ENCODE data around the gene TIMP1.
A peak's percentile ranks its signal among the peaks of the same experiment; 100 is the strongest.
"Not testable (repeated sequence)": the region's sequence is repeated elsewhere in the genome, so short reads cannot be mapped to it uniquely, and the experiment has no call there.

Gene TIMP1

DNA sequence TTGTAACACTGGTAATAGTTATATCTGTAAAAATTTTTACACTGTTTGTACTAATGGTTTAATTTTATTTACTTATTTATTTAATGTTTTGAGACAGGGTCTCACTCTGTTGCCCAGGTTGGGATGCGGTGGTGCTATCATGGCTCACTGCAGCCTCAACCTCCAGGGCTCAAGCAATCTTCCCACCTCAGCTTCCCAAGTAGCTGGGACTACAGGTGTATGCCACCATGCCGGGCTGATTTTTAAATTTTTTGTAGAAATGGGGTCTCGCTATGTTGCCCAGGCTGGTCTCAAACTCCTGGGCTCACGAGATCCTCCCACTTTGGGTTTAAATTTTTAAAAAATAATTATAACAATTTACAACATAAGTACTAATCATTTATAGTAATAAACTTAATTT is 20.9 kb downstream of the TIMP1 start:
- DNase-seq (ENCODE audit: low spot score) = not testable (repeated sequence)

DNA sequence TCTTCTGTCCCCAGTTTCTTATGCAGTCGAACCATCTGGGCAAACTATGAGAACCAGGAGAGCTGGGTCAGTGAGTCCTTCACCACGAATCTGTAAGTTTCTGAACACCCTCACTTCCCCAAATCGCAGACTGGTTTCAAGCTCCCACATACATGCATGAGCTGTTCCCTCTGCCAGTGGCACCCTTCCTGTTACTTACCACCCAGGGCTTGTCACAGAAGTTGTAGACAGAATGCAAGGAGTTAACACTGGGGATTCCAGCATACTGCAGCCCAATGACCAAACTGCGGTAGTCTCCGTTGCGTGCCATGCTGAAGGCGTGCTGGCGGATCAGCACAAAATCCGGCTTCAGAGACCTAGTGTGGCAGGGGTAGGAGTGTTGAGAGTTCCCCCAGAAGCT is 22.8 kb downstream of the TIMP1 start:
- no peak for DNase-seq (ENCODE audit: low spot score)

DNA sequence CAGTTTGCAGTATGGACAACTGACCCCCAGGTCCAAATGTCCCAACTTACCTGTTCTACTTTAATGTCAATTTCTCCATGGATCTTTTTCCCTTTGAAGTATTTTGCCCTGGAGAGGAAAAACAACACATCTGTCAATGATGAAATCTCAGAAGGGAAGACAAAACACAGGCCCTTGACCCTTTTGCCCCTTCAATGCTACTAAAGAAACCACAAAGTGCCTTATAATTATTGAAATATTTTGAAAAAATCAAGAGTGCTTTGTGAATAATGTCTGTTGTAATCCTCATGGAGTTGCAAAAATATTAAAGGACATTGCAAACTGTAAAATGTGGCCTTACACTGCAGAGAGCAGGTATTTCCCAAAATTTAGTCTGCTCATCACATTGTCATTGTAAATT is 24.9 kb downstream of the TIMP1 start:
- DNase-seq (ENCODE audit: low spot score) = no peak

DNA sequence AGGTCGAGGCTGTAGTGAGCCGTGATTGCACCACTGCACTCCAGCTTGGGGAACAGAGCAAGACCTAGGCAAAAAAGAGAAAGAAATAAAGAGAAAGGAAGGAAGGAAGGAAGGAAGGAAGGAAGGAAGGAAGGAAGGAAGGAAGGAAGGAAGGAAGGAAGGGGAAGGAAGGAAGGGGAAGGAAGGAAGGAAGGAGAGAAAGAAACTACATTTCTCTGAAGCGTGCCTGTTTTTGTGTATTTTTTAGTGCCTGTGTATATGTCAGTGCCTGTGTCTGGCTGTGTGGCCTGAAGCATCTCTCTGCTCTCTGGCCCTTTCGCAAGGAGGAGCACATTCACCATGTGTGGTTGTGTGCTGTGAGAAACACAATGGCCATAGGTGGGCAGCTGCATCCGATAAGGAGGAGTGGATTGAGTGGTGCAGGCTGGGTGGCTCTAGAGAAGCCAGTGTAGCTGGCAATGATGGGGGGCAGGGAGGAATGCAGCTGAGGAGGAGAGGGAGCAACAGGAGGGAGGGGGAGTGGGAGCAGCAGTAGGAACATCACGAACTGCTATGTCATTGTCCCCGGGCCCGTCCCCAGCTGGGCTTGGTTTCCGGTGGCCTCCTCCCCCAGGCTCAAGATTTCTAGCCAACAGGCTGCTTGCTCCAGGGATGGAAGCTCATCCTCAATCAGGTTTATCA is 26.0 kb downstream of the TIMP1 start:
- DNase-seq (ENCODE audit: low spot score) = no peak

DNA sequence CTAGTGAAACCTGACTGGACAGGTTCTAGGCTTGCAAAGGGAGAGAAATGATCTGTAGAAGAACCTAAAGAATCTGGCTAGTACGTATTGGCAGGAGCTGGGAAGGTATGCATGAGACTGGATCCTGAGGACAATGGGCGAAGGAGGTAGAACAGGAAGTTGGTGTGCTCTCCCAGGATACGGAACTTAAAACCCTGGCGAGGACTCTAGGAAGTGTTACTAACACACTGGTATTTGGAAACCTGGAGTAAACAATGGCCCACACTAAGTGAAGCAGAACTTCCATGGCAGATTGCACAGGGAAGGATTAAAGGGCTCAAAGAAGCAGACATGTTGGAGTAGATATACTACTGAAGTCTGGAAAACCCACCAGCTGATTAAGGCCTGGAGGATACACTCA is 28.3 kb downstream of the TIMP1 start:
- no peak for DNase-seq (ENCODE audit: low spot score)

DNA sequence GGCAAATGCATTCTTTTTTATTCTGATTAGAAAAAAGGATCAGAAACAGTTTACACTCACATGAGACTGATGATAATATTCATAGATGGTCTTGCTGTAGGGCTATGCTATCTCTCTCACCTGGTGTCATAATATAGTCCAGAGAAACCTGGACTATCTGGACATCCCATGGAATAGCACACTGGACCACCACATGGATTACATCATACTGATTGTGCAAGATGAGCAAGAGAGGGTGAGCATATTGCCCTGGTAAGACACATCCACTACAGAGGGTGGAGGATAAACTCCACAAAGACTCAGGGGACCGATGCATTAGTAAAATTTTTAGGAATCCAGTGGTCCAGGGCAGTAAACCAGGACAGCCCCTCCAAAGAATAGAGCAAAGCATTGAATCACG is 29.3 kb downstream of the TIMP1 start:
- DNase-seq (ENCODE audit: low spot score) = no peak

DNA sequence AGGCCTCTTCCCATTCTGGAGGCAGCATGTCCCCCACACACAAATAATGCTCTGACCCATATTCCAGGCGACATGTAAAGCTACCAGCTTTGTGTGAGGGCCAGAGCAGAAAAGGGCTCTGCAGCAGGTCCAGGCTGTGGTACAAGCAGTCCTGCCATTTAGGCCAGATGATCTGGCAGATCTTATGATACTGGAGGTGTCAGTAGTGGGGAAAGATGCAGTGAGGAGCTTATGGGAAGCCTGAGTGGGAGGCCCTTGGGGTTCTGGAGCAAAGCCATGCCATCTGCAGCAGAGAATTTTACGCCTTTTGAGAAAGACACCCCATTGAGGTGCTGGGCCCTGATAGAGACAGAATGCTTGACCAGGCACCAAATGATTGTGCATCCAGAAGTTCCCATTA is 29.7 kb downstream of the TIMP1 start:
- DNase-seq (ENCODE audit: low spot score) = no peak

DNA sequence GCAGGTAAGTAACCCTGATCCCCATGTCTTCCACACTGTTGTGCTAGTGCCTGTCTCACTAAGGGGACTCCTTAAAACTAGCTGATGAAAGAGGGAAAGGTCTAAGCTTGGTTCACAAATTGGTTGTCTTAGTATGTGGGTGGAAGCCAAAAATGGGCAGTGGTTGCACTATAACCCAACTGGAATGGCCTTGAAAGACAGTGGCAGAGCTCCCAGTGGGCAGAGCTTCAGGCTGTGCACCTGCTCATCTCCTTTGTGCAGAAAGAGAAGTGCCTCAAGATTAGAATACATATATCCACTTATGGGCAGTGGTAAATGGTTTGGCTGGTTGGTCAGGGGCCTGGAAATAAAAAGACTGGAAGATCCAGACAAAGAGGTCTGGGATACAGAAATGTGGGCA is 30.2 kb downstream of the TIMP1 start:
- no peak for DNase-seq (ENCODE audit: low spot score)

DNA sequence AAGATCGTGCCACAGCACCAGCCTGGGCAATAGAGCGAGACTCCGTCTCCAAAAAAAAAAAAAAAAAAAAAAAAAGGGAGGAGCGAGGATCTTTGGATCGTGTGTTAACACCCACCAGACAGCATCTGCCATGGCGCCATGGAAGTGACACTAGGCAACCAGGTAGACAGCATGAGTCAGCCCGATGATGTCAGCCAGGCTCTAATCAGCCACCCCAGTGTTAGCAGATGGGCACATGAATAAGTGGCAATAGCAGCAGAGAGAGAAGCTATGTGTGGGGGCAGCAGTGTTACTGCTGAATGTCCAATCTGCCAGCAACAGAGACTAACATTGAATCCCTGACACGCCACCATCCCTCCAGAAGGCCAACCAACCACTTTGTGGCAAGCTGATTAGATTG is 30.8 kb downstream of the TIMP1 start:
- DNase-seq (ENCODE audit: low spot score) = no peak

DNA sequence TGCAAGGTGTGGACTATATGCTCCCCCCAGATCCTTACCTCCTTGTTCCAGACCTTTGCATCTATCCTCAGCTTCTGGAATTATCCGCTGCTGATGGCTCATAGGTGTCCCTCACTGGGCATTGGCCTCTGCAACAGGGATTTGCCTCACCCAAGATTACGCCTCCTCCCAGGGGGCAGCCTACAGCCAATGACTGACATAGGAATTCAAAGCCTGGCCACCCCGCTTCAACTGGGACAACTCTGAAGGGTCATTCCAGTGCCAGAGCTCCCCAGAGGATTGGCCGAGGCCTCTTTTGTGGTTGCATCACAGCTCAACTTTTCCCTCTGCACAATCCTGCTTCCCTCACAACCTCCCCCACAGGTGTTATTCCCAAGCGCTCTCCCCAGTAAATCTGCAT is 32.4 kb downstream of the TIMP1 start:
- DNase-seq (ENCODE audit: low spot score) = no peak

DNA sequence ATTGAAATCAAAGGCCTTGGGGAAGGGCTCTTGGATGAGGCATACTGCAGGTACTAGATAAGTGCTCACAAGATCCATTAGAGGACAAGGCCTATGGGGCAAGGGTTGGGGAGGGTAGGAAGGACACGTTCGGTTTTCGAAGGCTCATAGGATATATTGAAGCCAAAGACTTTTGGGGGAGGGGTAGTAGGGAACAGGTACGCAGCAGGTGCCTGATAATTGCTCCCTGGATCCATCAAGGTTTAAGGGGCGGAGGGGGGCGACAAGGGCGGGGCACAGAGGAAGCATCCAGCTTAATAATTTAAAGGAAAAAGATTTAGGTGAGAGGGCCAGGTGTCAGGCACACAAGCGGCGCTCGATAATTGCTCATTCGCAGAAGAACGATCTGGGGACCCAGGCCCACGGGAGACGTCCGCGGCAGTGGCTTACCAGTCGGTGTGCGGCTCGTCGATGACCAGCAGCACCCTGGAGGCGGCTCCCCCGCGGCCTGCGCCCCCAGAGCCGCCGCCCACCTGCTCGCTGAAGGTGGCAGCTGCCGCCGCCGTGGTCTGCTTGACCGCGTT is 36.8 kb downstream of the TIMP1 start:
- no peak for DNase-seq (ENCODE audit: low spot score)

DNA sequence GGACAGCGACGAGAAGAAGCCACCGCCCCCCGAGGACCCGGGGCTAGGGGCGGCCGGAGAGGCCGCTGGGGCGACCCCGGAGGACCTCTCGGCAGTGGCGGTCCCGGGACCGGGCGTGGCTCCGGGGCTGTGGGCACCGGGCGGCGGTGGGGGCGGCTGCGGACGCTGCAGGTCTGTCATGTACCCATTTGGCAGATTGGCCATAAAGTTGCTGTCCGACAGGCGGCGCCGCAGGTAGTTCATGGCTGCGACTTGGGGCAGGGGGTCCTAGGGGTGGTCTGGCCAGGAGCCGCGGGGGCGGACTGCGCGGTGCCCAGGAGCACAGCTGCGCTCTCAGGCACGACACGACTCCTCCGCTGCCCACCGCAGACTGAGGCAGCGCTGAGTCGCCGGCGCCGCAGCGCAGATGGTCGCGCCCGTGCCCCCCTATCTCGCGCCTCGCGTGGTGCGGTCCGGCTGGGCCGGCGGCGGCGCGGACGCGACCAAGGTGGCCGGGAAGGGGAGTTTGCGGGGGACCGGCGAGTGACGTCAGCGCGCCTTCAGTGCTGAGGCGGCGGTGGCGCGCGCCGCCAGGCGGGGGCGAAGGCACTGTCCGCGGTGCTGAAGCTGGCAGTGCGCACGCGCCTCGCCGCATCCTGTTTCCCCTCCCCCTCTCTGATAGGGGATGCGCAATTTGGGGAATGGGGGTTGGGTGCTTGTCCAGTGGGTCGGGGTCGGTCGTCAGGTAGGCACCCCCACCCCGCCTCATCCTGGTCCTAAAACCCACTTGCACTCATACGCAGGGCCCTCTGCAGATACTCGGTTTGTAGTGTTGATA is 37.5 kb downstream of the TIMP1 start, which contains the start of gene SYN1:
Gene SYN1 (minus strand): TSS at position 372 of the 817 bp plus-strand sequence. CDS start 129 bp downstream, at position 243.
- peak; percentile 79 for DNase-seq (ENCODE audit: low spot score)

DNA sequence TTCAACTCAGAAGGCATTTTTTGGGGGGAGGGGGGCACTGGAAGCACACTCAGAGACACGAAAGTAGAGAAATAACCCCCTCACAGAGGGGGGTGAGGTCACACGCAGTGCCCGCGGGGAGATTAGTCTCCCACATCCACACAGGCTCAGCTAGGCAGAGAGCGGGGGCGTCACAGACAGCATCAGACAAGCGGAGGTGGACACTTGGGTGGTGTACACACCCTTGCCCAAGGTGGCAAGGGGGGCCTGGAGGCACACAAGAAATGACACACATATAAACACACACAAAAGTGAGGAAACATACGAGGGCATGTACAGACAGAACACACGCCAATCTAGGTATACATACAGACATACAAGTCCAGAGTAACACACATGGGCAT is 38.1 kb downstream of the TIMP1 start:
- no peak for DNase-seq (ENCODE audit: low spot score)

DNA sequence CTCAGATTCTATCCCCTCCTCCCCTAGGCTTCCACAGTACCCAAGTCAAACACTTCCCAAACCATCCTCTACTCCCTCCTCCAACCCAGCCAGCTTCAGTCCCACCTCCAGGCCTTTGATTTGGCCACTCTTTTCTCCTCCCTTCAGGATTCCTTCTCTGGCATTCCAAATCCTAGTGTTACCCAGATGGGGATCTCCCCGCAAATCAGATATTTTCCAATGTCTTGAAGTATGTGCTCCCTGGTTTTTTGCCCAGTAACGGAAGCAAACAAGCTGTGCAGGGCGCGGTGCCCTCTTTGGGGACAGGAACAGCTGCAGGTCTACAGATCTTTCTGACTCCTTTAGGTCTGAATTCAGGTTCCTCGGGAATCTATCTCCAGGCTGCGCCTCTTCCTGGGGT is 39.6 kb downstream of the TIMP1 start:
- DNase-seq (ENCODE audit: low spot score) = no peak

DNA sequence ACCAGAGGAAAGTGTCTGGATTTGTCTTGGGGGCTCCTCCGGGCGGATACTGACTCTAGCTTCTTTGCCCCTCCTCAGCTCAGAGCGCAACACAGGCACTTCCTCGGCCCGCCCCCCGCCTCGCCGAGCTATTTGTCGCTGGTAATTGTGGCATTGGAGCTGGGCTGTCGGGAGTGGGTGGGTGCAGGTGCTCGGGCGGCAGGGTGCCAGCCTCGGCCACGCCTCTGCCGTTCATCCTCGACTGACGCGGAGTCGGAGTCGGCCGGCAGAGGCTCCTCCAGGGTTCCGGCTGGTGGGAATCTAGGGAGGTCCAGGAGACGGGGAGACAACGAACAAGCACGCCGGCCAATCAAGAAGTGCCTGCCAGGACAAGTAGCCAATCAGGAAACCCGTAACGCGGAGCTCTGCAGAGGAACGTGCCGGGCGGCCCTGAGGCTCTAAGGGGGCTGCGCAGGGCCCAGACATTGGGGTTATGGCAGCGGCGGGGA is 41.3 kb downstream of the TIMP1 start:
- DNase-seq (ENCODE audit: low spot score) = no peak

DNA sequence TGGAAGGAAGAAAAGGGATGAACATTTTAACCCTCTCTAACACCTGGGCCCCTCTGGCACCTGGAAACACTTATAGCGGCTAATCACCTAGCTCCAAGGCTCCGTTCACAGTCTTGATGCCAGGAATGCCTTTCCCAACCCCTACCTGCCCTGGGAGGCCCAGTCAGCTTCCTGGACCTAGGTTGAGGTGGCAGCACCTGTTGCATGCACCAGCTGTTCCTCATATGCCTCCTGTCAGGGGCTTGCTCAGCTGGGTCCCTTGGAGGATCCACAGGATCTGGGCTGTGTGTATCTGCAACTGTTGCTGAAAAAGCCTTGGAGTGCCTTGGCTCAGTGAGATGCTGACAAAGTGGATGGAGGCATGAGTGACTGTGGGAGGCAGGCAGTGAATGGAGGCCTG is 43.1 kb downstream of the TIMP1 start:
- no peak for DNase-seq (ENCODE audit: low spot score)

DNA sequence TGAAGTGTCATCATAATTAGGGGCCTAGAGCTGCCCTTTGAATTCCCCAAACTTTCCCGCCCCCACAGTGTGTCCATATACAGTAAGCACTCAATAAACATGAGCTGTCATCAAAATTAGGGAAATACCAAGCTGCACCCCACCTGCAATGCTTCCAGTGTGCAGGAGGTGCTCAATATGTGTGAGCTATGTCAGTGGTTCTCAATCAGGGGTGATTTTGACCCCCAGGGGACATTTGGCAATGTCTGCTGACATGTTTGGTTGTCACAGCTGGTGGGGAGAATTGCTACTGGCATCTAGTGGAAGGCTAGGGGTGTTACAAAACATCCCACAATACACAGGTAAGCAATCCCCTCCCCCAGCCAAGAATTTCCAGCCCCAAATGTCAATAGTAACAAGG is 46.7 kb downstream of the TIMP1 start:
- DNase-seq (ENCODE audit: low spot score) = no peak

DNA sequence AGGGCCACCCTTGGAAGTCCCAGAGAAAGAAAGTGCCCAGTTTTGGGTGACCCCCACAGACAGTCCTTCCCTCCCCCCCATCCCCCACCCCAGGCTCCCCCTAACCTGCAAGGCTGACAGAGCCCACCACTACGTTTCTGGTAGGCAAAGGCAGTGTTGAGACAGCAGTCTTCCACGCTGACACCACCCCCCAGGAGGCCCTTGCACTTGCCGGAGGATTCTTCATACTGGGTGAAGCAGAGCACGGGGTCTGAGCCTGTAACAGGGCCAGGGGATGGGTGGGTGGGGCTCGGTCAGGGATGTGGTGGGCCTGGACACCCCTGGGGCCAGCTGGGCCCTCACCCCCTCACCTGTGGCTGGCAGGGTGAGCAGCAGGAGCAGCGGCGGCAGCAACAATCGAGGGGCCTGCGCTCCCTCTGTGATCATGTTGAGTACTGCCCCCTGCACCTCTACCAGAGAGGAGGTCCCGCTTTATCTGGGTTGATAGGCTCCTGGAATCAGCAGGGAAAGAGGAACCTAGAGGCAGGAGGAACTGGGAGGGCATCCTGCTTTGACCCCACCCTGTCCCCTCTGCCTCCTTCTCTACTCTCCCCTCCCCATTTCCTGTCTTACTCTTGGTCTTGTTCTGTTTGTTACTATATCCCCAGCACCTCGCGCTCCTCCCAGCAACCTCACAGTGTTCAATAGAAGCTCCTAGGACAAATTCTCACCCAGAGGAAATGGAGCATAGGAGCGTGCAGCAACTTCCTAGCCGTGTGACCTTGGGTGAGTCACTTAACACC is 47.4 kb downstream of the TIMP1 start, which contains the start of gene CFP:
Gene CFP (minus strand): TSS at position 512 of the 782 bp plus-strand sequence. CDS start 86 bp downstream, at position 426.
- DNase-seq (ENCODE audit: low spot score) = no peak

DNA sequence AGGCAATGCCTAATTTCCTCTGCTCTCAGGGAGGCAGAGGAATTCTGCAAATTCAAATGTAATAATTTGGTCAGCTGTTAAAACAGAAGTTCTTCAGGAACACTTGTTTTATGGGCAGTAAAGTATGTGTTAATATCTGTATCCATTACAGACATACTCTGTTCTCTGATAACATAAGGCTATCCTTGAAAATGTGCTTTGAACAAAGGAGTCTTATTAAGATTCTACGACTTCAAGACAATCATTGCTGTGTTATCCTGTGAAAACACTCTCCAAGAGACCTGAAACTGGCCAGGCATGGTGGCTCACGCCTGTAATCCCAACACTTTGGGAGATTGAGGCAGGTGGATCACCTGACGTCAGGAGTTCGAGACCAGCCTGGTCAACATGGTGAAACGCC is 49.4 kb downstream of the TIMP1 start:
- no peak for DNase-seq (ENCODE audit: low spot score)

DNA sequence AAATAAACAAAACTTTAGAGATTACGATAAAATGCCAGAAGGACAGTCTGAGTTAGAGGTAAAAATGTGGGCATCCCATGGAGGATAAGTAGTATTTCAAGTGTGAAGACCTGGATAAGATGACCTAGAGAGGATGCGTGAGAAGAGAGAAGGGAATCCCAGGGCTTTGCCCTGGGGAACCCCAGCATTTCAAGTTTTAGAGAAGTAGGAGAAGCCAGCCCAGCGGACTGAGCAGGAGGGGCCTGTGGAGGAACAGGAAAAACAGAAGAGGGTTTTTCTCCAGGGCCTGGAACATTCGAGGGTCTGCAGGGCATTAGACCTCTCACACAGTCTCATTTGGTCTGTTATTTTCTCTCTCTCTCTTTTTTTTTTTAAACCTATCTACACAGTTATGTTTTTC is 50.4 kb downstream of the TIMP1 start:
- no peak for DNase-seq (ENCODE audit: low spot score)

DNA sequence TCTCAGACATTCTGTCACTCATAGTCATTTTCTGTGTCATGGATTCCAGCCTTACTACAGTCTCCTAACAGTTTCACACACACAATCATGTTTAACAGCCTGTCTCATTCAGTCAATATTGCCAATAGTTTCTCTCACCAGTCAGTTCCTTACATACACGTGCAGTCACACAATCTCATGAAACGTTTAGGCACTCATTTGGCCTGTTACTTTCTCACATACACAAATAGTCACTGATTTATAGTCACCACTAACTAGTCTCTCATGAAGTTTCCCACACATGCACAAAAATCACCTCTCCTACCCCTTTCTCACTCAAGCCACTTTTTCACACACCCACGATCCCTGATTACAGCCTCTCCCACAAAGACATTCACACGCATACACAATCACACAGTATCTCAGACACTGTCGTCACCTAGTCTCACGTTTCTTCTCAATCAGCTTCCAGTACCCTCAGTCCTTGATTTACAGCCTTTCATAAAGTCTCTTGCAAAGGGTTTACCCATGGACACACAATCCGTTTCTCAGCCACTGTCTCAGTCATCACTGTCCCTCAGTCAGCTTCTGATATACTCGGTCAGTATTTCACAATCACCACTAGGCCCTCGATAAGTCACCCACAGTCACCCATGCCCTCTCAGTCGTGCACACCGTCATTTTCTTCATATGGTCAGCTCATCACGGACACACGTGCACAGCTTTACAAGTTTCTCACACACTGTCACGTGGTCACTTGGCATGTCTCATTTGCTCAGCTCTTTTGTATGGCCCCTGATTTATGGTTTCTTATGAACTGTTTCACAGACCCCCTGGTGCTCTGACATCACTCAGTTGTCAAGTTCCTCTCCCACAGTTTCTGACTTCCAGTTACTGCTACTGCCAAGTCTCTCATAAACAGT is 51.7 kb downstream of the TIMP1 start:
- DNase-seq (ENCODE audit: low spot score) = no peak

Measured in left forelimb (tissue), 1 donor.